Activated CD8-positive, alpha-beta T cell treated with anti-CD3 and anti-CD28 coated beads, Interleukin-2, amount 10 ng/mL, durations not matched to agents 7 days and 5 days (primary cell): Measurements from ENCODE around the gene GAS5. TPM values are rescaled to one million over a fixed set of nuclear protein-coding genes. Genes with fewer than 3 reads are reported as not detected.

Source experiments
- ATAC-seq: fragments of 150-1000 bp; cut with Tn5 transposase; one replicate; pipeline ENCODE4 v1.10.0; 2021; ENCODE audit warnings: moderate library complexity
- CTCF ChIA-PET: fragments of 350-600 bp; sonication (Branson Sonifier 250); formaldehyde crosslinking; loops from one replicate; lab custom pipeline; 2021; ENCODE audit warnings: antibody characterized with exemption; lab: Charles Lee
- POLR2A ChIA-PET: fragments of 350-600 bp; sonication (Branson Sonifier 250); formaldehyde crosslinking; loops from one replicate; lab custom pipeline; 2021; ENCODE audit warnings: antibody characterized with exemption; lab: Charles Lee
- DNase-seq: peaks from one replicate; pipeline ENCODE4 v3.0.0-alpha.2; 2020
- H3K27ac Mint-ChIP-seq: one replicate; pipeline ENCODE4 v1.8.0; 2021; ENCODE audit warnings: mild to moderate bottlenecking, mixed read lengths
- H3K27me3 Mint-ChIP-seq: one replicate; pipeline ENCODE4 v1.8.0; 2021; ENCODE audit warnings: low read depth, mixed read lengths
- H3K36me3 Mint-ChIP-seq: one replicate; pipeline ENCODE4 v1.8.0; 2021; ENCODE audit warnings: low read depth, mixed read lengths
- H3K4me1 Mint-ChIP-seq: one replicate; pipeline ENCODE4 v1.8.0; 2021; ENCODE audit warnings: low read depth, mixed read lengths
- H3K4me3 Mint-ChIP-seq: one replicate; pipeline ENCODE4 v1.8.0; 2021; ENCODE audit warnings: mild to moderate bottlenecking, mixed read lengths
- H3K9me3 Mint-ChIP-seq: one replicate; pipeline ENCODE4 v1.8.0; 2022; ENCODE audit warnings: mixed read lengths; ENCODE audit not compliant: insufficient read depth
- total RNA-seq, 2 experiments: library from RNA; stranded (reverse); gene quantifications; one replicate each; pipeline ENCODE4 v1.2.3, GENCODE V29; 2021

The GAS5 gene
- 100 to 1,000 TPM; 356 to 367 TPM for total RNA-seq

DNA sequence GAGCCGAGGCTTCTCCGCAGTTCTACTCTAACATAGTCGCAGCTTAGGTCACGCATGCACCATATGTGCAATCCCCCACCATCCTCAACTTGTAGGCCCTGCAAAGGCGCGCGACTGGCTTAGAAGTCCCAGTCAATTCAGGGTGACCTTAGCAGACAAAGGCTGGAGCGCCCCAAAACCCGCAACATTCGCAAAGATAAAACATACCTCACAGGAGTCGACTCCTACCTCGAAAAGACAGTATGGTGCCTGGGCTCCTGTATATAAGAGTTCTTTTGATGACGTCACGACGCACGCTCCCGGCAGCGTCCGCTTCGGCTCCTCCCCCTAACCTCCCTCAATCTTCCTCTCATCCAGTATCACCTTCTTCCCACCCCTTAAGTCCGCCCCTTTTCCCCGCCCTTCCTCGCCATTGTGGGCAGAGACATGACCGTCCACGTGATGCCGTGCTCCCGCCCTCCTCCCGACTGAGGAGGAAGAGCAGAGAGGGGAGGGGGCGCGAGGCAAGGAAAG is at the start of gene GAS5:
Gene GAS5, minus strand, starts transcription at position 237 of the 513 bp plus-strand sequence.
- DNase-seq, result peak; percentile 100
- H3K36me3 Mint-ChIP-seq, result peaks cover 61% of the 10 kb centered on the region
- peaks cover 66% of the 10 kb centered on the region for H3K4me1 Mint-ChIP-seq
- H3K27ac Mint-ChIP-seq, result peak within 1 kb of the TSS; percentile 94
- no peaks in the 10 kb centered on the region for H3K9me3 Mint-ChIP-seq
- peak within 1 kb of the TSS; percentile 89 for H3K4me3 Mint-ChIP-seq
- CTCF ChIA-PET, result interaction anchor here (0.6 to 3.2 kb wide), 7 partner anchors 10 to 438 kb away, joined by 3 to 12 read pairs (median 4); partner anchors contain the start of genes CENPL, DARS2 and KLHL20
- peak; percentile 80 for ATAC-seq
- no peaks in the 10 kb centered on the region for H3K27me3 Mint-ChIP-seq
- POLR2A ChIA-PET, result interaction anchor here (0.5 to 4.6 kb wide), 25 partner anchors 8 to 1136 kb away, joined by 3 to 36 read pairs (median 3); partner anchors contain the start of genes CENPL, DARS2, KLHL20 and PRDX6

DNA sequence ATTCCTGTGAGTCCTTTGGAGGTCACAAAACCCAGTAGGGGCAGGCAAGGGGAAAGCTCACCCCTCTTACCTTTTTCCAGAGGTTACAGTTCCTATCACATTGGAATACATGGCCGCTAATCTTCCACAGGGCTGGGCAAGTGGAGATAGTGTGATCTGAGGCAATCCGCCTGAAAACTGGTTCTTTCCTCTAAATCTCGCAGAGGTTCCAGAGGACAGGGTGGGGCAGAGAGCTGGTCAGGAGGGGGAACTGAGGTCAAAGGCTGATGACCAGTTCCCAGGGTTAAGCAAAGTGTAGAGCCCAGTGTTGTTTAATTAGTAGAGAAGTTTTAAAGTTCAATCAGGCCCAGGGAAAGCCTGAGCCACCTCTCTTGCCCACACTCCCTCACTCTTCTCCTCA is 49.4 kb upstream of the GAS5 start, which contains the start of gene SERPINC1:
Gene SERPINC1, minus strand, starts transcription at position 179 of the 400 bp plus-strand sequence. Its CDS starts 68 bp downstream, at position 111.
- H3K36me3 Mint-ChIP-seq, result no peaks in the 10 kb centered on the region
- no peak within 1 kb of the TSS for H3K4me3 Mint-ChIP-seq
- no peak within 1 kb of the TSS for H3K27ac Mint-ChIP-seq
- H3K9me3 Mint-ChIP-seq, result no peaks in the 10 kb centered on the region
- peaks cover 1% of the 10 kb centered on the region for H3K27me3 Mint-ChIP-seq
- no peaks in the 10 kb centered on the region for H3K4me1 Mint-ChIP-seq
- ChIA-PET CTCF (no interaction called here), POLR2A (no interaction called here)
- ATAC-seq (no peak), DNase-seq (no peak)

DNA sequence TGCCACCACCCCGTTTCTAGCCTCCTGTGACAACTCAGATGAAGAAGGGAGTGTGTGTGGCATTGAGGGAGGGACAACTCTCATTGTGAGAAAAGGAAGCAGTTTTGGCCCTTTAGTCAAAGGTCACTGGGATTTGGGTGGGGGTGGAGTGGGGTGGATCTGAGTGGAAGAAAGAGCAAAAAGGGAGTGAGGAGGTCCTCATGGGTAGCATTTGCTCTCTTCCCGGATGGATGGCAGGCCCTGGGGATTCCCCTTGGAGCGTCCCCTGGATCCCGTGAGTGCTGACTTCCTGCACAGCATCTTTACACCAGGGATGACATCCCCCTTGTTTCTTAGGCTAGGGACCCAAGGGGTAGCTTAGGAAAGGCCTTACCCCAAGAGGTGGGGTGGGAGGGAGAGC is 48.9 kb upstream of the GAS5 start:
- no peak overlapping the region for H3K27ac Mint-ChIP-seq
- ChIA-PET POLR2A (no interaction called here), CTCF (no interaction called here)

DNA sequence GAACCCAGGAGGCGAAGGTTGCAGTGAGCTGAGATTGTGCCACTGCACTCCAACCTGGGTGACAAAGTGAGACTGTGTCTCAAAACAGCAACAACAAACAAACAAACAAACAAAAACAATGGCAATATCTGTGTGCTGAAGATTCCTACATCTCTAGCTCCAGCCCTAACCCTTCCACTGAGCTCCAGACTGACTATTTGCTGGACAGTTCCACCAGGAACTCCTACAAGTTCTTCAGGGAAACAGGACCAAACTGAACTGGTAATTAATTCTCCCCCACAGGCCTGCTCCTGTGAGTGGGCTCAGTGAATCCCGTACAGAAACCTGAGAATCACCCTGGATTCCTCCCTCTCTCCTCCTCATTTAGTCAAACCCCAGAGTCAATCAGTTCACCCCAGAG is 47.8 kb upstream of the GAS5 start:
- ChIA-PET CTCF (interaction anchor here (1.6 kb wide), 1 partner anchor 19 kb away, joined by 3 read pairs; no protein-coding TSS in a partner anchor), POLR2A (no interaction called here)
- no peak overlapping the region for H3K27ac Mint-ChIP-seq
- no peaks in the 10 kb centered on the region for H3K4me1 Mint-ChIP-seq
- DNase-seq, result no peak
- no peak overlapping the region for H3K4me3 Mint-ChIP-seq
- no peak for ATAC-seq
- H3K9me3 Mint-ChIP-seq, result no peaks in the 10 kb centered on the region
- peaks cover 4% of the 10 kb centered on the region for H3K27me3 Mint-ChIP-seq
- no peaks in the 10 kb centered on the region for H3K36me3 Mint-ChIP-seq

More for the DNA sequence above, 48.9 kb upstream of the GAS5 start:
- Mint-ChIP-seq H3K4me1 (no peaks in the 10 kb centered on the region), H3K27me3 (peaks cover 4% of the 10 kb centered on the region), H3K4me3 (no peak overlapping the region), H3K36me3 (no peaks in the 10 kb centered on the region), H3K9me3 (no peaks in the 10 kb centered on the region)
- no peak for DNase-seq
- no peak for ATAC-seq

DNA sequence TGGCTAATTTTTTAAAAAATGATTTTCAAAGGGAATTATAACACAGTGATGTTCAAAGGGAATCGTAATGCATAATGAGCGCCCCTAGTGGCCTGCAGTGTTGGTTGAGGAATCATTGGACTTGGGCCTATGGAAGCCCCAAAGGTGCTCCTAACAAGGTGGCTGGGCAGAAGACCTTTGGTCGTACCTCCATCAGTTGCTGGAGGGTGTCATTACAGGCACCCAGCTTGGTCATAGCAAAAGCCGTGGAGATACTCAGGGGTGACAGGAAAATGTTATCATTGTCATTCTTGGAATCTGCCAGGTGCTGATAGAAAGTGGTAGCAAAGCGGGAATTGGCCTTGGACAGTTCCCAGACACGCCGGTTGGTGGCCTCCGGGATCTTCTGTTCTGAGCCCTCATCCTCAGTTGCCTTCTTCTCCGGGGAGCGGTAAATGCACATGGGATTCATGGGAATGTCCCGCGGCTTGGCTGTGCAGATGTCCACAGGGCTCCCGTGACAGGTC is 46.6 kb upstream of the GAS5 start:
- CTCF ChIA-PET, result interaction anchor here (0.6 to 1.1 kb wide), 2 partner anchors 11 to 21 kb away, joined by 3 read pairs; no protein-coding TSS in a partner anchor
- Mint-ChIP-seq H3K36me3 (no peaks in the 10 kb centered on the region), H3K27ac (no peak overlapping the region)

DNA sequence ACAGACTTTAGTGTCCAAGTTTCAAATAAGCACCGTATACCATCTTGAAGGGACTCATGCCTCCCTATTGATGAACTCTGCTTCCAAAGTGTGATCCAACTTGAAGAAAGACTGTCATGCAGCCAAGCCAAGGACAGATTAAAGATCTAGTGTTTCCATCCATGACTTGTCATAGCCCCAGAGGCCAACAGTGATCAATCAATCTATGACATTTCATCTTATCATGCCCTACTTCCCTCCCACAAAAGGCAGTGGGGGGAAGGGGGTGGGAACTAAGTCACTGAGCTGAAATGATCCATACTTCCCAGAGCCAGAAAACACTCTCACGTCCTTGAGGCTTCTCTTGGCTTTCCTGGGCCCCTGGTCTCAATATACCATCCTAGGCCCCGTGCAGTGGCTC is 45.3 kb upstream of the GAS5 start:
- DNase-seq, result no peak
- POLR2A ChIA-PET, result no interaction called here
- Mint-ChIP-seq H3K27ac (no peak overlapping the region), H3K36me3 (no peaks in the 10 kb centered on the region), H3K4me1 (no peaks in the 10 kb centered on the region), H3K4me3 (no peak overlapping the region), H3K9me3 (no peaks in the 10 kb centered on the region), H3K27me3 (peaks cover 4% of the 10 kb centered on the region)
- CTCF ChIA-PET, result interaction anchor here (1.1 kb wide), 1 partner anchor 10 kb away, joined by 3 read pairs; no protein-coding TSS in a partner anchor
- no peak for ATAC-seq

More for the DNA sequence above, 46.6 kb upstream of the GAS5 start:
- DNase-seq (peak; percentile 30), ATAC-seq (no peak)
- Mint-ChIP-seq H3K27me3 (peaks cover 4% of the 10 kb centered on the region), H3K4me1 (no peaks in the 10 kb centered on the region), H3K4me3 (no peak overlapping the region), H3K9me3 (no peaks in the 10 kb centered on the region)
- POLR2A ChIA-PET, result no interaction called here

DNA sequence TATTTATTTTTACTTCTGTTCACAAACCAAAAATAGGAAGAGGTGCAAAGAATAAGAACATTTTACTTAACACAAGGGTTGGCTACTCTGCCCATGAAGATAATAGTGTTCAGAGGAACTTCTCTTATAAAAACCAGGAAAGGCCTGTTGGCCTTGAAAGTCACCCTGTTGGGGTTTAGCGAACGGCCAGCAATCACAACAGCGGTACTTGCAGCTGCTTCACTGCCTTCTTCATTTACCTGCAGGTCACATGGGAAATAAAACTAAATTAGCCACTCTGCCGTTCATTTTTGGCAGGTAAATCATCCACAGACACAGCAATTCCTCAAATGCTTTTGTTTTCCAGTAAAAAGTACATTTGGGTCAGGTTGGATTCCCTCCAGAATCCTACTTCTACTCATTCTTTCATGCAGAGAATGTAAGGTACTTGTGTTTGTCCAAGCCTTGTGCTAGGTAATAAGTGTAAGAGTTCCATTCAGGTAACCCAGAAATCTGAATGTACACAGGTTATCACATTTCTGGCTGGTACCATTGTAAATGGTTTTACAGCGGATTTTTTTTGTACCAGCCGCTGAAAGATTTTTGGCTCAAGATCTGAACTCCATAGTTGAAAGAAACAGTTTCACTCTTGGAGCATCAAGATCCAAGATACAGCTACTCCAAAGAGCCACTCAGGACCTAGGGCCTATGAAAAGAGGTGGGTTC is 36.2 kb upstream of the GAS5 start:
- no peaks in the 10 kb centered on the region for H3K9me3 Mint-ChIP-seq
- H3K36me3 Mint-ChIP-seq, result no peaks in the 10 kb centered on the region
- no peak for DNase-seq
- no peaks in the 10 kb centered on the region for H3K4me1 Mint-ChIP-seq
- H3K27me3 Mint-ChIP-seq, result no peaks in the 10 kb centered on the region
- no peak overlapping the region for H3K4me3 Mint-ChIP-seq
- ChIA-PET CTCF (no interaction called here), POLR2A (no interaction called here)
- no peak for ATAC-seq
- no peak overlapping the region for H3K27ac Mint-ChIP-seq

DNA sequence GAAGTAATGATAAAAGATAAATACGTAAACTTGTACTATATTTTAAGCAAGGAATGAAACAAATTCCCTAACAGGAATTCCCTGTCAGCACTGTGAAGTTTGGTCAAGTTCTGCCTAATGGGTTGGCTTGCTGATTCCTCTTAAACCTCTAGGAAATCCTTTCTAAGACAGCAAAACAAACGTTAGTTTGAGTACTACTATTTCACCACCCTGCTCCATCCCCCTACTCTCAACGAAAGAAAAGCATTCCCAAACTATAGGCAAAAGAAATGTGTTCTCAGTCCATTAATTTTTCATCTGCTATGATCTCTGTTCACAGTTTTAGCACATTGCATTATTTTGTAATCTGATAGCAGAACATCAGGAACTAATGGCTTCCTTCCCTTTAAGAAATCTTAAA is 33.2 kb upstream of the GAS5 start:
- POLR2A ChIA-PET, result no interaction called here
- no peak overlapping the region for H3K27ac Mint-ChIP-seq
- H3K9me3 Mint-ChIP-seq, result no peaks in the 10 kb centered on the region
- peaks cover 2% of the 10 kb centered on the region for H3K36me3 Mint-ChIP-seq
- H3K4me3 Mint-ChIP-seq, result no peak overlapping the region
- no peaks in the 10 kb centered on the region for H3K4me1 Mint-ChIP-seq
- ATAC-seq (no peak), DNase-seq (no peak)
- CTCF ChIA-PET, result no interaction called here
- H3K27me3 Mint-ChIP-seq, result no peaks in the 10 kb centered on the region

DNA sequence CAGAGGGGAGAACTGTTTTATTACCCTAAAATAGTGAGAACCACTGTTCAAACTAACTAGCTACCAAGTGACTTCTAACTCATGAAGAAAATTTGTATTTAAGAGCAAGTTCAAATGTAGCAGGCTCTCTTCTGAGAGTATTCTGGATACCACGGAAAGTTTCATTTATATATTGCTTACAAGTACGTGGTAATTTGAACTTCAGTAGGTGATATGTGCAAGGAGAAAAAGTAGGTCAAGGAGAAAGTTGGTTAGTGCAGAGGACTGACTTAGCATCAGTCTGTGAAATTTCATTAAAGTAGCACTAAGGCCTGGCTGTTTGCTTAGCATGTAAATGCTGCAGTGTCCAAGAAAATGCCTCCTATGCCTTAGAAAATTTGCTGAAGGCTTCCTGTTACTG is 32.6 kb upstream of the GAS5 start:
- Mint-ChIP-seq H3K27me3 (no peaks in the 10 kb centered on the region), H3K36me3 (peaks cover 3% of the 10 kb centered on the region), H3K4me3 (no peak overlapping the region), H3K27ac (no peak overlapping the region), H3K9me3 (no peaks in the 10 kb centered on the region), H3K4me1 (no peaks in the 10 kb centered on the region)
- ChIA-PET POLR2A (no interaction called here), CTCF (no interaction called here)
- ATAC-seq (no peak), DNase-seq (no peak)

DNA sequence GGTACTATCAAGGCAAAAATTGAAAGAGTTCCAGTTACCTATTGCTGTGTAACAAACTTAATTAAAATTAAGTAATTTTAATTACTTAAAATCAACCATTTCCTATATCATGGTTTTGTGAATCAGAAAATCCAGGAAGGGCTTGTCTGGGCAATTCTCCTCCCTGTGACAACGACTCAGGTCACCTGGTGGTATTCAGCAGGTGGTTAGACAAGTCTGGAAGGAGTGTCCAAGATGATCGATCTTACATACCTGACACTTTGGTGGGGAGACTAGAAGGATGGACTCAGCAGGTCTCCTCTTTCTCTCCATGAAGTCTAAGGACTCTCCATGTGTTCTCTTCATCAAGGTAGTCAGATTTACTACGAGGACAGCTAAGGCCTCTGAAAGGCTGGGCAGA is 26.4 kb upstream of the GAS5 start:
- ChIA-PET CTCF (no interaction called here), POLR2A (no interaction called here)
- H3K9me3 Mint-ChIP-seq, result no peaks in the 10 kb centered on the region
- H3K36me3 Mint-ChIP-seq, result peaks cover 20% of the 10 kb centered on the region
- DNase-seq (no peak), ATAC-seq (no peak)
- H3K27me3 Mint-ChIP-seq, result no peaks in the 10 kb centered on the region
- no peak overlapping the region for H3K4me3 Mint-ChIP-seq
- H3K27ac Mint-ChIP-seq, result no peak overlapping the region
- H3K4me1 Mint-ChIP-seq, result no peaks in the 10 kb centered on the region

DNA sequence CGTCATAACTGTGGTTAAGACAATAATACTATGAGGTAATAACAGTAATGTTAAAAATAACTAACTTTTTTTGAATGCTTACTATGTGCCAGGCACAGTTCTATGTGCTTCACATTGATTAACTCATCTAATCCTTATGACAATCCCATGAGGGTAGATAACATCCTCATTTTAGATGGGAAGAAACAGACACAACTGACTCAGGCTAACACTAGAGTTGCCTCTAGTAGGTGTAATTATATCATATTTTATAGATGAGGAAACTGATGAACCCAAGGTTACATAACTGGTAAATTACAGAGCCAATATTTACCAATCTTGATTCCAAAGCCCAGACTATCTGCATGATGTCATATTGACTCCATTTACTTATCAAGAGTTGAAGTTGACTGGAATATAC is 25.8 kb upstream of the GAS5 start:
- peaks cover 22% of the 10 kb centered on the region for H3K36me3 Mint-ChIP-seq
- no peaks in the 10 kb centered on the region for H3K4me1 Mint-ChIP-seq
- H3K9me3 Mint-ChIP-seq, result no peaks in the 10 kb centered on the region
- DNase-seq (no peak), ATAC-seq (no peak)
- POLR2A ChIA-PET, result no interaction called here
- H3K27ac Mint-ChIP-seq, result no peak overlapping the region
- H3K4me3 Mint-ChIP-seq, result no peak overlapping the region
- H3K27me3 Mint-ChIP-seq, result no peaks in the 10 kb centered on the region
- CTCF ChIA-PET, result no interaction called here

DNA sequence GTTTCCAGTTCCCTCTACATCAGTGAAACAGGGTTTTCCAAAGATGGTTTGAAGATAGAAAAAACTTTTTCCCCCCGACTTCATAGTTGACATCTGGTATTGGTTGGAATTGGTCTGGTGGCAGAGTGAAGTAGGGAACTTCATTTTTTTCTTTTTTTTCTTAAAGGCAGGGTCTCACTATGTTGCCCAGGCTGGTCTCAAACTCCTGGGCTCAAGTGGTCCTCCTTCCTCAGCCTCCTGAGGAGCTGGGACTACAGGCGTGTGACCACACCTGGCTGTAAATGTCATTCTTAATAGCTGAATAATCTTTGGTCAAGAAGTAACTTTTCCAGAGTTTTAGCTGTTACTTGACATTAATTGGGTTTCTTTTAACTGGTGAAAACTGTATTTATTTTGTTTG is 22.1 kb upstream of the GAS5 start:
- Mint-ChIP-seq H3K4me3 (no peak overlapping the region), H3K9me3 (no peaks in the 10 kb centered on the region), H3K4me1 (peaks cover 17% of the 10 kb centered on the region), H3K27me3 (no peaks in the 10 kb centered on the region), H3K36me3 (peaks cover 42% of the 10 kb centered on the region), H3K27ac (no peak overlapping the region)
- no peak for DNase-seq
- ChIA-PET POLR2A (interaction anchor here (2.6 kb wide), 1 partner anchor 22 kb away, joined by 10 read pairs; the partner anchor contains the start of genes GAS5 and ZBTB37), CTCF (no interaction called here)
- no peak for ATAC-seq
